GM19025 (cell line): ENCODE measurements around the gene PAQR3.

Source experiments
- ATAC-seq: cut with Tn5 transposase; IDR thresholded peaks from one replicate; pipeline ENCODE4 v1.9.1; 2021; ENCODE audit warnings: mild to moderate bottlenecking, low read depth, moderate library complexity; ENCODE audit not compliant: unreplicated experiment

Gene PAQR3

DNA sequence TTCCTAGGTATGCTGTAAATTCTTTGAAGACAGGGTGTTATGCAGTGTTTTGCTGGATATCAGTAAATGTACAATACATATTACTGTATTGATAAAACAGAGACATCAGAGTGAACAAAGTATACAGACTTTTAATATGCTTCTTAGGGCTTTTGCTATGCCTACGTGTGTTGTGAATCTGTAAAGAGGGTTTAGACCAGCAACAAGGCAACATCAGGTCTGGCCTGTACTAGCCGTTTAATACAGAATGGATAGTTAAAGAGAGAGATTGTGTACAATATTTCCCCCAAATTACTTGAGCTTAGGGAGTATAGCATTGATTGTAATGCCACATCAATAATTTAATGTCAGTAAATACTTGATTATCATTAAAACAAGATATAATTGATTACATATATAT is 75.2 kb downstream of the PAQR3 start:
- ATAC-seq, result no peak

DNA sequence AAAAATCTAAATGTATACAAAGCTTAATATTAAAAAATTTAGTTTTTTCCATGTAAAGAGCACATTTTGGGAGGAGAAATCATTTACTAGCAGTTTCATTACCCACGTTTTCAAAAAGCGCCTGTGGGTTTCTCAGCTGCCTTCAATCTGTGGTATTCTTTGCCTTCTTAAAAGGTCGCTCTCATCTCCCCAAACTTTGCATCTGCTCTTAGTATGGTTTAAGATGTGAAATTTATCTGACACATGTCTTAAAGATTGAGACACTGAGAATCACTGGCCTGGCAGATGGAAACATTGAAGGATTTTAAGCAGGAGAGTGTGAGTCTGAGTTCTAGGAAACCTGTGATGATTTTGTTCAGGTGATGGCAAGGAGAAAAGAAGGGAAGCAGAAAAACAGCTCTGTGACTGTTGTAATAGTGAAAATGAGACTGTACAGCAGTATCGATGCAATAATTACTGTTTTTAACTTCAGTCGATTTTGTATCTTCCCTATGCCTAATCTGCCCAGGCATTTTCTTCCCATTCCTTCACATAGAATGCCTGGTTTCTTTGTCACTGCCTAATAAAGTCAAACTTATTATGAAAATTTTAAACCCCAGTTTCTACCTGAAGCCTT is 75.9 kb downstream of the PAQR3 start:
- no peak for ATAC-seq

DNA sequence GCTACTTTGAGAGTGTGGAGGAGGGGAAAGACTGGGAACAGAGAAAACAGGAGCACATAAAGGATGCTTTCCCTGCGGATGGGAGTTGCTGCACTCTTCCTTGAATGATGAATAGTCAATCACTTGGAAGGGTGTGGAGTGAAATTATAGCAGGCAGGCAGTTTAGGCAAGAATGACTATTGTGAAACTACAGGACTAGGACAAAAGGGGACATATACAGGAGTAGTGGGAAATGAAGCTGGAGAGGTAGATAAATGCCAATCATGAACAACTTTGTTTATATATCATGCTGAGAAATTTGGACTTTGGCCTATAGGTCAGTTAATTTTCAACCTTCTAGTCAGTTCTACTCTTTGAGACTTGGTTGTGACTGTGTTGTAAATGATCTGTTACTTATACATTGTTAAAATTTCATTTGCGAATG is 76.9 kb downstream of the PAQR3 start:
- no peak for ATAC-seq
